Measurements from ENCODE around the gene THSD7B. TPM values are rescaled to one million over a fixed set of nuclear protein-coding genes. Genes with fewer than 3 reads are reported as not detected.
"Not testable (repeated sequence)": the region's sequence is repeated elsewhere in the genome, so short reads cannot be mapped to it uniquely, and the experiment has no call there.

Gene THSD7B
- total RNA-seq, 1 donor from 2014 or later, result not detected

DNA sequence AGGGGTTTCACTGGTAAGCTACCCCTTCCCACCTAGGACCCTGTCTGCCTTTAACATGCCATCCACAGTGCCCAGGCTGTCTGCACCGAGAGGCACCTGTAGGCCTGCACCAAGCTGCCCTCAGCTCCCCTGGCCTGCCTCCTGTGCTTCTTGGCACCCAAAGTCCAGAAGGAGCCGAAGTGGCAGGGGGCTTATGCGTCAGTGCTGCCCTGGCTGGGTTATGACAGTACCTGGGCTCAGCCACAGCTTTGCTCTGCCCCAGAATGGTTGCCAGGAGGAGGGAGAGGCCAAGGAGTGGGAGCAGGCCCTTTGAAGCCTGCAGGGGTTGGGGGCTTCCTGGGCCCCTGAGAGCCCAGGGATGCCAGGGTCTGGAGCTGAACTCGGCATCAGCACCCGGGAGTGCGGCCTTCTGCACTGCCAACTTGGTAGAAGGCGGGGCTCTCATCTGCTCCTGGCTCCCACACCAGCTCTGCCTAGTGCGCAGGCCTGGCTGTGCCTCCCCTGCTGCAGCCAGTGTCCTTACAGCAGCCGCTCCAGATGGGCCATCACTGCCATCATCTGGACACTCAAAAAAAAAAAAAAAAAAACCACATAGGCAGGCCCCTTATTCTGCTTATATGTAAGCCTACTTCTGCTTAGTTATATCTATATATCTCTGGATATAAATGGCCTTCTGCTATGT is 155.4 kb downstream of the THSD7B start:
- H3K4me3 Mint-ChIP-seq, result no peak overlapping the region
- intact Hi-C loops (cut with micrococcal nuclease), result no loop called here
- no peaks in the 10 kb centered on the region for H3K36me3 Mint-ChIP-seq (ENCODE audit: low read depth)
- H3K27me3 Mint-ChIP-seq (ENCODE audit: insufficient read depth), result peaks cover 2% of the 10 kb centered on the region
- no peaks in the 10 kb centered on the region for H3K4me1 Mint-ChIP-seq (ENCODE audit: low read depth)
- H3K27ac Mint-ChIP-seq, result no peak overlapping the region
- H3K9me3 Mint-ChIP-seq, result peaks cover 4% of the 10 kb centered on the region
- no peak for DNase-seq (ENCODE audit: low spot score)

DNA sequence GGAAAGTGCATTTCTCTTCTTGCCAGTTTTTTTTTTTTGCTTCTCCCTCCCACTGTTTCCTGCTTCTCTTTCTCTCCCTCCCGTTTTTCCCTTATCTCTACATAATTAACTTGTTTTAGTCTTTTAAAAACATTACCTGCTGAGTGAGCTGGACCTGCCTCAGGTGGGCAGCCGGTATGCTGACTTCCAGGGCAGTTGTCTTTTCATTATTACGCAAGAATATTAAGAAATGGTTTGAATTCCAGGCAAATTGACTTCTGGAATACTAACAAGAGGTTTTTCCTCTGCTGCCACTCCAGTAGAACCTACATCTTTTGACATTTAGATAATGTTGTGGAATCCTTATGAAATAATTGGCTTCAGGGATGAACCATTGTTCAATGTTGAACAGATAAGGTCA is 161.8 kb downstream of the THSD7B start:
- Mint-ChIP-seq H3K9me3 (peaks cover 4% of the 10 kb centered on the region), H3K4me3 (no peak overlapping the region), H3K4me1 (ENCODE audit: low read depth) (no peaks in the 10 kb centered on the region), H3K27ac (no peak overlapping the region), H3K36me3 (ENCODE audit: low read depth) (no peaks in the 10 kb centered on the region), H3K27me3 (ENCODE audit: insufficient read depth) (no peaks in the 10 kb centered on the region)
- no peak for DNase-seq (ENCODE audit: low spot score)
- intact Hi-C loops (cut with micrococcal nuclease), result no loop called here

DNA sequence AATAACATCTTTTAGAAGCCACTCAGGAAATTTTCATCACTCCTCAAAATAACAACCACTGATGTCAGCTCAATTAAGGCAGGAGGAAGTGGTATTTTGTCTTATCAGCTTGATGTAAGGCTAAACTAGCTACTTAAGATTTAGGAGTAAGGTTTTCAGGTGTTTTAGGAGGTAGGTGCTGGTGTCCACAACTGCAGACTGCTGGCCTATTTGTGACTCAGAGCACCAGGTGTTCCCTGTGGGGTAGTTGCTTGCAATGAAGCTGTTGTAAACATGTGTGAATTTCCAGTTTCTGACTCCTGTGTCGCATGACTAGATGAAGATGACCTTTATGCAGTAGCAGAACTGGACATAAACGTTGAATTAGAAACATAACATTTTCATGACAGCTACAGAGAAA is 164.2 kb downstream of the THSD7B start:
- intact Hi-C loops (cut with micrococcal nuclease), result no loop called here
- Mint-ChIP-seq H3K27ac (no peak overlapping the region), H3K36me3 (ENCODE audit: low read depth) (no peaks in the 10 kb centered on the region), H3K27me3 (ENCODE audit: insufficient read depth) (no peaks in the 10 kb centered on the region), H3K9me3 (no peaks in the 10 kb centered on the region), H3K4me3 (no peak overlapping the region), H3K4me1 (ENCODE audit: low read depth) (no peaks in the 10 kb centered on the region)
- no peak for DNase-seq (ENCODE audit: low spot score)

DNA sequence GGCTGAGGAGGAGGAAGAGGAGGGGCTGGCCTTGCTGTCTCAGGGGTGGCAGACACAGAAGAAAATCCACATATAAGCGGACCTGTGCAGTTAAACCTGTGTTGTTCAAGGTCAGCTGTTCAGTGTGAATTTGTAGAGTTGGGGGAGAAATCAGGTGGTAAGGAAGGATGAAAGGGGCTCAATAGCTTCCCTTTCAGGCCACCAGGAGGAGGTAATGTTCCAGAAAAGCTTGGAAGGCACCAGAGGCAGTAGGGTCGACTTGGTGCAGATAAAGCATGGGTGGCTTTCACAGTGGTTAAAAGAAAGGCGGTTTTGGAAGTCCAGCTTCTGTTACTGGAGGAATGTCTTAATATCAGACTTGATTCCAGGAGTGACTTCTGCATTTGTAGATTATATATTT is 167.4 kb downstream of the THSD7B start:
- no peak overlapping the region for H3K4me3 Mint-ChIP-seq
- no peaks in the 10 kb centered on the region for H3K36me3 Mint-ChIP-seq (ENCODE audit: low read depth)
- no peak for DNase-seq (ENCODE audit: low spot score)
- no peak overlapping the region for H3K27ac Mint-ChIP-seq
- intact Hi-C loops (cut with micrococcal nuclease), result loop anchor here (5.0 kb wide), 1 partner anchor 905 kb away; no protein-coding TSS in a partner anchor
- H3K27me3 Mint-ChIP-seq (ENCODE audit: insufficient read depth), result no peaks in the 10 kb centered on the region
- no peaks in the 10 kb centered on the region for H3K9me3 Mint-ChIP-seq
- H3K4me1 Mint-ChIP-seq (ENCODE audit: low read depth), result no peaks in the 10 kb centered on the region

DNA sequence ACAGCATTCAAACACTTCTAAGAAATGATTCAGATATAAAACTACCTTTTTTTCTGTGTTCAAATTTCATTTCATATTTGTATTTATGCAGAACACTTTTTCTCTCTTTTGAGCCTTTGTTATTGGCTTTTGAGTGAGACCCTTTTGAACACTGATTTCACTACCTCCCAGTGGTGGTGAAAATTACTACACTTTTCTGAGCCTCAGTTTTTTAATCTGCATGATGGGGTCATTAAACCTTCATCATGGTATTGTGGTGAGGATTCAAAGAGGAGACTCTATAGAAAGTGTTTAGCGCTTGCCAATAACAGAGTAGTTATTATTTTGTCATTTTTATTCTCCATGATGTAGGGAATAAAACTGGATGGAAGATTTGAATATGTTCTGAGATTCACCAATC is 169.8 kb downstream of the THSD7B start:
- Mint-ChIP-seq H3K4me1 (ENCODE audit: low read depth) (no peaks in the 10 kb centered on the region), H3K27me3 (ENCODE audit: insufficient read depth) (no peaks in the 10 kb centered on the region), H3K9me3 (no peaks in the 10 kb centered on the region), H3K36me3 (ENCODE audit: low read depth) (no peaks in the 10 kb centered on the region), H3K27ac (no peak overlapping the region), H3K4me3 (no peak overlapping the region)
- no peak for DNase-seq (ENCODE audit: low spot score)
- intact Hi-C loops (cut with micrococcal nuclease), result no loop called here

DNA sequence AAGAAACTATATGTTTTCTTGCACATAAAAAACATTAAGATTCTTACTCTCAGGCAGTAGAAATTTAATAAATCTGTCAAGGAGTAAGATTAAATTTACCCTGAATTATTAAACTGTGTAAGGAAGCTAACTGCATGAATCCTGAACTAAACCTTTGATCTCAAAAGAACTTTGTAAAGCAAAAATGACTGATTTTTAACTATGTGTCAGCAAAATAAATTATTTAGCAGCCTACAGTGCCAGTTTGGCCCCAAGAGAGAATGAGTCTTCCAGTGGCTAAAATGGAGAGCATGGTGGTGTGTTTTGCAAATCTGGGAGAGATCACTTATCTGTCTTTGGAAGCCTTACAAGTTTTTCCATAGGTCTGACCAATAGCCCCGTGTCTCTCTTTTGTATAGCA is 190.7 kb downstream of the THSD7B start:
- intact Hi-C loops (cut with micrococcal nuclease), result no loop called here
- no peaks in the 10 kb centered on the region for H3K27me3 Mint-ChIP-seq (ENCODE audit: insufficient read depth)
- no peaks in the 10 kb centered on the region for H3K4me1 Mint-ChIP-seq (ENCODE audit: low read depth)
- no peaks in the 10 kb centered on the region for H3K36me3 Mint-ChIP-seq (ENCODE audit: low read depth)
- H3K27ac Mint-ChIP-seq, result no peak overlapping the region
- H3K9me3 Mint-ChIP-seq, result no peaks in the 10 kb centered on the region
- H3K4me3 Mint-ChIP-seq, result no peak overlapping the region
- DNase-seq (ENCODE audit: low spot score), result no peak

DNA sequence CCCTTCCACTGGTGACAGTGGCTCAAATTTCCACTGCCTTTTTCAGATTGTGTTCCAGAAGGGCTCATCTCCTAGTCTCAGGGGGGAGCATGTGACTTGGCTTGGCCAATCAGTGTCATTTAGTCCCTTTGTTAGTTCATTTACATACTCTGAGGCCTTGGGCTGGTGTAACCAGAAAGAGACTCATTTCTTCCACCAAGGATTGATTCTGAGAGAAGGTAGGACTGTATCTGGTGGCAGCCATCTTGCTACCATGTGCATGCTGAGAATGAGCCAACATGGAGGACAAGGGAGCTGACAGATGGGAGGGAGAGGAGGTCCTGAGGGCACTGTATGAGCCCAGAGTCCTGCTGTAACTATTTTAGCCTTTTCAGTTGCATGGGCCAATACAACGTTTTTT is 191.7 kb downstream of the THSD7B start:
- H3K4me1 Mint-ChIP-seq (ENCODE audit: low read depth), result no peaks in the 10 kb centered on the region
- intact Hi-C loops (cut with micrococcal nuclease), result no loop called here

DNA sequence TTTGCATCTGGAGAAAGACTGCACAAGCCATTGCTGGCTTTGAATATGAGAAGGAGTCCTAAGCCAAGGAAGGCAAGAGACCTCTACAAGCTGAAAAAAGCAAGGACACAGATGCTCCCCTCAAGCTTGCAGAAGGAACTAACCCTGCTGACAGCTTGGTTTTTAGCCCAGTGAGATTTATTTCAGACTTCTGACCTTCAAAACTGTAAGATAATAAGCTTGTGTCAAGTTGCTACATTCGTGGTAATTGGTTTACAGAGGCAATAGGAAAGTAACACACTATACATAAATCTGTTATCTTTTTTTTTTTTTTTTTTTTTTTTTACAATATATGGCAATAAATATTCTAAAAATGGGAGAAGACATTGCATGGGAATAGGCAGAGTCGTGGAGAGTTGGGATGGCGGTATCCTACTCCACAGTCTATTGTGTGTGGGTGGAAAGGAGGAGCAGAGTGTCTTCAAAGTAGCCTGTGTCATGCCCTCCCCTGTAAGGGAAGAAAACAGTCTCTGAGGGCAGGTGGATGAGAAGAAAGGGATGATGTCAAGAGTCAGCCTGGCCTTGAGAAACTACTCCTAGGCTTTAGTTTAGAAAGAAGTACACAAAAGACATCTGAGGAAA is 196.9 kb downstream of the THSD7B start:
- intact Hi-C loops (cut with micrococcal nuclease), result no loop called here
- H3K27ac Mint-ChIP-seq, result no peak overlapping the region
- H3K27me3 Mint-ChIP-seq (ENCODE audit: insufficient read depth), result no peaks in the 10 kb centered on the region
- no peak overlapping the region for H3K4me3 Mint-ChIP-seq
- no peaks in the 10 kb centered on the region for H3K36me3 Mint-ChIP-seq (ENCODE audit: low read depth)
- H3K9me3 Mint-ChIP-seq, result no peaks in the 10 kb centered on the region
- no peaks in the 10 kb centered on the region for H3K4me1 Mint-ChIP-seq (ENCODE audit: low read depth)
- DNase-seq (ENCODE audit: low spot score), result no peak

More for the DNA sequence above, 191.7 kb downstream of the THSD7B start:
- Mint-ChIP-seq H3K4me3 (no peak overlapping the region), H3K27me3 (ENCODE audit: insufficient read depth) (no peaks in the 10 kb centered on the region), H3K9me3 (no peaks in the 10 kb centered on the region), H3K36me3 (ENCODE audit: low read depth) (no peaks in the 10 kb centered on the region), H3K27ac (no peak overlapping the region)
- DNase-seq (ENCODE audit: low spot score), result no peak

DNA sequence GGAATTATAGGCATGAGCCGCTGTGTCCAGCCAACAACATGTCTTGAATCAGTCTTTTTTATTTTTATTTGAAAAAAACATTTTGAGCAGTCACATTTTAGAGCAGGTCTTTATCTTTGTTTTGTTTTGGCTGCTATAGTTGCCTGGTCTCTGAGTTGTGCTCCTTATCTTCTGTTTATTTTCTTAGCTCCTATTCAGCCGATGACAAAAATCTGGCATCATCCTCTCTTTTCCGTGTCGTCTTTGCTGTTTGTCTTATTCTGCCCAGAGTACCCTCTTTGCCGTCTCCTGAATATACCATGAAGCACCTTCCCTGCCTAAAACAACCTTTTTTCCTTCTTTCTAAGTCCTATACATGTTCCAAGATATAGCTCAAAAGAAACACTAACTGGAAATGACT is 201.1 kb downstream of the THSD7B start:
- H3K27me3 Mint-ChIP-seq (ENCODE audit: insufficient read depth), result no peaks in the 10 kb centered on the region
- H3K9me3 Mint-ChIP-seq, result no peaks in the 10 kb centered on the region
- H3K4me3 Mint-ChIP-seq, result no peak overlapping the region
- DNase-seq (ENCODE audit: low spot score), result no peak
- intact Hi-C loops (cut with micrococcal nuclease), result no loop called here
- H3K36me3 Mint-ChIP-seq (ENCODE audit: low read depth), result no peaks in the 10 kb centered on the region
- no peak overlapping the region for H3K27ac Mint-ChIP-seq
- no peaks in the 10 kb centered on the region for H3K4me1 Mint-ChIP-seq (ENCODE audit: low read depth)

DNA sequence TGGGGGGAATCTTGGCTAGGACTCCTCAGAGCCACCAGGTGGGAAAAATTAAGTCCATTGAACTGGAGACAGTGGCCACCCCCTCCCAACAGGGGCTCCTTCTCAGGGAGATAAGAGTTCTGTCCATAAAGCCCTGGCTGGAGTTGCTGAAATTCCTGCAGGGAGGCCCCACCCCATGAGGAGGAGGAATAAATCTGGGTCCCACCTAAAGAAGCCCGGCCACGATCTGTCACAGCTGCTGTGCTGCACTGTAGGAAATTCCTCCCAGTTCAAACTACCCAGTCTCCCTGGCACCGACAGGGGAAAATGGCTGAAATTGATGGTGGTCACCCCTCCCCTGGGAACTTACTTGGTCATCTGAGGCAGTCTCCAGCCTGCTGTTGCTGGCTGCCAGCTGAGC is 215.0 kb downstream of the THSD7B start:
- Mint-ChIP-seq H3K4me1 (ENCODE audit: low read depth) (no peaks in the 10 kb centered on the region), H3K27me3 (ENCODE audit: insufficient read depth) (no peaks in the 10 kb centered on the region), H3K4me3 (no peak overlapping the region), H3K9me3 (no peaks in the 10 kb centered on the region), H3K27ac (no peak overlapping the region), H3K36me3 (ENCODE audit: low read depth) (no peaks in the 10 kb centered on the region)
- no peak for DNase-seq (ENCODE audit: low spot score)
- intact Hi-C loops (cut with micrococcal nuclease), result no loop called here

DNA sequence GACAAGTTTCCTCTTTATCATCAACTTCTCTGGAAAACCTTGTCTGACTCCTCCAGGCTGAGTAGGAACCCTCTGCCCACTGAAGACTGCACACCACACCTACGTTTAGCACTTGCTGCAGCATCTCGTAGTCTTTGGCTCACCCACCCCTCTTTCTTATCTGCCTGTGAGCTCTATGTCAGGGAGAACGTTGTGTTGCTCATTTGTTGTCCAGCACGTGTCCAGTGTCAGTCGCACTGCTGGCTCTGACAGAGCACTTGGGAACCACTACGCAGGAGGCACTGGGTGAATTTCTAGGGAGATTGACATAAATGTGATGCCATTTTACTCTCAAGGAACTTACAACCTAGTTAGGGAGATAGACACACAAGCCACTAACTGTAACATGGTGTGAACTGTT is 216.3 kb downstream of the THSD7B start:
- H3K27ac Mint-ChIP-seq; H3K36me3 Mint-ChIP-seq (ENCODE audit: low read depth); H3K9me3 Mint-ChIP-seq; H3K4me3 Mint-ChIP-seq; intact Hi-C loops (cut with micrococcal nuclease); H3K27me3 Mint-ChIP-seq (ENCODE audit: insufficient read depth); DNase-seq (ENCODE audit: low spot score); H3K4me1 Mint-ChIP-seq (ENCODE audit: low read depth): not testable (repeated sequence)

DNA sequence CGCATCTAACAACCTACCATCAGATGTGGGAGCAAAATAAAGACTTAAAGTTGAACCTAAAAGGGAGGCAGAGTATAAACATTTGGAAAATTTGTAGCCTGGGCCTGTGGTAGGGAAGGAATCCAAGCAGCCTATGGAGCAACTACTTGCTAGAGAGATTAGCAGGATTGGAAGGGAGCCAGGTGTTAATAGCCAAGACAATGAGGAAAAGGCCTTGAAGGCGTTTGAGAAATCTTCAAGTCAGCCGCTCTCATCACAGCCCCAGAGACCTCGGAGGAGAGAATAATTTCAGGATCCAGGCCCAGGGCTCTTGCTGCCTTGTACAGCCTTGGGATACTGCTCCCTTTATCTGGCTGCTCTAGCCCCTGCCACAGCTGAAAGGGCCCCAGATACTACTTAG is 219.7 kb downstream of the THSD7B start:
- no peaks in the 10 kb centered on the region for H3K9me3 Mint-ChIP-seq
- no peak for DNase-seq (ENCODE audit: low spot score)

DNA sequence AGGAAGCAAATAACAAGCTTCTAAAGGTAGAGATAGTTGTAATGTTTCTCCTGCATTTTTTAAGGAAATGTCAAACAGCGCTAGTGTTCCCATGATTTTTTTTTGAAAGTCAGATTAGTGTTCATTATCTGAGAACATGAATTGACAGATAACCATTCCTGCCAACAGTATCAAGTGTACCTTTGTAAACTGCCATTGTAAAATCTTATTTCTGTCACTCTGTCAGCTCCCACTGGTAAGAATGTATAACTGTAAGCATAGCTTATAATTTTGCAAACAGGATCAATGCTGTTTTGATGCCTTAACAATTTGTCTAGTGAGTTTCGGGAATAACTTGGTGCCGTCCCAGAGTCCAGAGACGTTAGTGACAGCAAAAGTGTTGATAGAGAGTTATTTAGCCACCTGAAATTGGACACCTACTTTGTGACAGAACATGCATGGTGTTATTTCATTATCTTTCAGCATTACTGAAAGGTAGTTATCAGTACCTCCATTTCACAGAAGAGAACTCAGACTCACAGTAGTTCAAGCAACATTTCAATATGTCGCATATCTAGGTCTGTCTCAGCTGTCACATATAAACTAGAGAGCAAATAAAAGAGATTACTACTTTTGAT is 221.4 kb downstream of the THSD7B start:
- Mint-ChIP-seq H3K27ac (no peak overlapping the region), H3K4me1 (ENCODE audit: low read depth) (no peaks in the 10 kb centered on the region), H3K36me3 (ENCODE audit: low read depth) (no peaks in the 10 kb centered on the region), H3K9me3 (no peaks in the 10 kb centered on the region), H3K27me3 (ENCODE audit: insufficient read depth) (no peaks in the 10 kb centered on the region), H3K4me3 (no peak overlapping the region)
- intact Hi-C loops (cut with micrococcal nuclease), result no loop called here
- DNase-seq (ENCODE audit: low spot score), result no peak

More for the DNA sequence above, 219.7 kb downstream of the THSD7B start:
- Mint-ChIP-seq H3K4me1 (ENCODE audit: low read depth) (no peaks in the 10 kb centered on the region), H3K27ac (no peak overlapping the region), H3K36me3 (ENCODE audit: low read depth) (no peaks in the 10 kb centered on the region), H3K27me3 (ENCODE audit: insufficient read depth) (no peaks in the 10 kb centered on the region), H3K4me3 (no peak overlapping the region)
- intact Hi-C loops (cut with micrococcal nuclease), result no loop called here

All from activated T-helper 1 cell treated with anti-CD3 and anti-CD28 coated beads, Interleukin-12 subunit alpha, Interleukin-12 subunit beta, Interleukin-2, Interleukin-4 antibody, amounts not matched to agents 30 ng/mL and 10 ng/mL and 1 ng/mL, durations not matched to agents 14 hours and 24 hours and 36 hours (primary cell).